ENCODE measurements around the gene FHL1.

The FHL1 gene

DNA sequence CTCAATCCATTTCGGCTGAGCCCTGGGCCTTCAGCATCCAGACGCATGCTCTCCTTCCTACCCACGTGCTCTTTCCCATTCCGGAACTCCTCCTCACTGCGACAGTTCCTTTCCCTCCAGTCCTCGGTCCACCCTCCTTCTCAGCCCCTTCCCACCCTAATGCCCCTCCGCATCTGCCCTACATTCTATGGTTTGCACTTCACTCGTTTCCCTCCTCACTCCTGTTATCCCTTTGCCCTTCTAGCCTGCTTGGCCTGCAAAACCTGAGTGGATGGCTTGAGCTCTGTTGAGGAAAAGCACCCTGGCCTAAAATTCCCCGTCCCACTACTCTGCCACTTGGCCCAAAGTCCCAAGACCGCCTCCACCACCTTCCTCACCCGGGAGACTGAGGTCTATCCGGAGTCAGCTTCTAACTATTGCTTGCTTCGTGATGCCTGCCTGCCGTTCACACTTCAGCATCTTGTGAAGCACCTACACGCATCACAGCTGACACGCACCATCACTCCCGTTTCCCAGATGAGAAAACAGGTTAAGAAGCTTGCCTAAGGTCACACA, 65.3 kb downstream of the FHL1 start:
- no peak for TF ChIP-seq CTCF (conservative IDR thresholded peaks at IDR 0.05; ENCODE audit: low read depth, low read length)
- H3K4me3 ChIP-seq (ENCODE audit: low read length): no peak overlapping the region
- no peak for DNase-seq (ENCODE audit: low read depth)

DNA sequence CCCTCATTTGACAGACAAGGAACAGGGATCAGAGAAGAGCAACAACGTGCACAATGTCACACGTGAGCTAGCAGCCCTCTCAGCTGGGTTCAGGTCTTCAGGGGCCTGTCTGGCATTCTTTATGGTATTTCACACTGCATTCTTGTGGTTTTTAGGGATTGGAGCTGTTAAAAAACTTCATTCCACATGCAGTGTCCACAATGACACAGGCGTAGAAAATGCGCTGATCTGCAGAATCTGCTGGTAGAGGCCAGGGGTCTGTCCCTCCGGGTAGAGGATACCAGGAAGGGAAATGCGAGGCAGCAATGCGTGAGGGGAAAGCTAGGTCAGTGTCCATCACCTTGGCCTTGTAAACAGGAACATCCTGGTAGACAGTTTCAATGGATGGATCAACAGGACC, 67.2 kb downstream of the FHL1 start:
- peak; percentile 61 for DNase-seq (ENCODE audit: low read depth)
- TF ChIP-seq CTCF (conservative IDR thresholded peaks at IDR 0.05; ENCODE audit: low read depth, low read length): no peak
- H3K4me3 ChIP-seq (ENCODE audit: low read length): no peak overlapping the region

DNA sequence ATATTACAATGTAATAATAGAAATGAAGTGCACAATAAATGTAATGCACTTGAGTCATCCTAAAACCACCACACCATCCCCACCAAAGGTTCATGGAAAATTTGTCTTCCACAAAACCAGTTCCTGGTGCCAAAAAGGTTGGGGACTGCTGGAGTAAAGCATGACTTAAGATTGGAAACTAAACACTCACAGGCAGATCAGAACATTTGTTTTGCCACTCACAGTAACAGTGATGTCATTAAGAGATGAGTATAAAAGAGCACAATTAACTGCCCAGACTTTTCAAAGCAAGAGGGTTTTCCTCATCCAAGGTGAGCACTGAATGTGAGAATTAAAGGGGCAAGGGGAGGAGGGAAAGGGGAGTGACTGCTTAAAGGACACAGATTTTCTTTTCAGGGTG, 68.2 kb downstream of the FHL1 start:
- H3K4me3 ChIP-seq (ENCODE audit: low read length): no peak overlapping the region
- DNase-seq (ENCODE audit: low read depth): no peak
- TF ChIP-seq CTCF (conservative IDR thresholded peaks at IDR 0.05; ENCODE audit: low read depth, low read length): no peak

GRCh38 chrX:136219893-136220292, 72.6 kb downstream of the FHL1 start:
- no peak for DNase-seq (ENCODE audit: low read depth)
- no peak for TF ChIP-seq CTCF (conservative IDR thresholded peaks at IDR 0.05; ENCODE audit: low read depth, low read length)
- H3K4me3 ChIP-seq (ENCODE audit: low read length): no peak overlapping the region

GRCh38 chrX:136220540-136220939, 73.2 kb downstream of the FHL1 start:
- DNase-seq (ENCODE audit: low read depth): no peak
- TF ChIP-seq CTCF (conservative IDR thresholded peaks at IDR 0.05; ENCODE audit: low read depth, low read length): no peak
- no peak overlapping the region for H3K4me3 ChIP-seq (ENCODE audit: low read length)

- H3K4me3 ChIP-seq (ENCODE audit: low read length): no peak overlapping the region
- TF ChIP-seq CTCF (conservative IDR thresholded peaks at IDR 0.05; ENCODE audit: low read depth, low read length): no peak
- DNase-seq (ENCODE audit: low read depth): no peak
Observed at GRCh38 chrX:136220951-136221350, 73.6 kb downstream of the FHL1 start.

DNA sequence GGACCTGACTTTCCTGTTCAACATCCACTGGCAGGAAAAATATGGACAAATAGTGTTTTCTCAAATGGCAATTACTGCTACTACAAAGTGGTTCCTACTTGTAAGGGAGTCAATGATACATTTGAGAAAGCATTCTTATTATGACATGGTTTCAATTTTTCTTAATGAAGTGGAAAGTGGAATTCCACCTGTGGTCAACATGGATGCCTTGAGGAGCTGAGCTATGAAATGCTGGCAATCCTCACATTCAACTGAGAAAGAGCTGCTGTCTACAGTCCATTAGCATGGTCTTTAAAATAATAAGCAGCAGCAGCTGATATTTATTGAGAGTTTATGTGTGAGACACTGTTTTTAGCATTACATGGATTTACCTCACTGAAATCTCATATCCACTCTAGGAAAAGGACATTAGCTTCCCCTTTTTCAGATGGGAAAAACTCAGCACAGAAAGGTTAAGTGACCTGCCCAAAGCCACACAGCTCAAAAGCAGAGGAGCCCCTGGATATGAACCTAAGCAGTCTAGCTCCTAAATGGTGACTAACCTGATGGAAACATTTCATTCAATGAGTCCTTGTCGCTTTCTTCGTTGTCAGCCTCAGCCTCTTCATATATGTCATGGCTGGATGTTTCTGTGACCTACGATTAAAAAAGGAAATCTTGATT, 74.6 kb downstream of the FHL1 start:
- no peak for TF ChIP-seq CTCF (conservative IDR thresholded peaks at IDR 0.05; ENCODE audit: low read depth, low read length)
- no peak overlapping the region for H3K4me3 ChIP-seq (ENCODE audit: low read length)

More for the DNA sequence above, 74.6 kb downstream of the FHL1 start:
- no peak for DNase-seq (ENCODE audit: low read depth)
